Left lung (tissue), 10 donors: ENCODE data around the gene CDH4. TPM values are rescaled to one million over a fixed set of nuclear protein-coding genes. Genes with fewer than 3 reads are reported as not detected.

Source experiments
- ATAC-seq: fragments of 200-7000 bp; cut with Tn5 transposase; one replicate; pipeline ENCODE4 v1.9.1; 2020; ENCODE audit warnings: moderate library complexity
- DNase-seq, 4 donors: peaks; one replicate each; pipeline ENCODE4 v3.0.0-alpha.2; 2013 to 2020
- H3K27ac ChIP-seq, 2 donors: fragments of 200-600 bp; sonication (generic) in 1 of 2; one replicate each; pipeline versions ENCODE4 v1.5.0 to v1.8.0; 2020 to 2021
- H3K27me3 ChIP-seq, 2 donors: fragments of 200-600 bp; sonication (generic) in 1 of 2; one replicate each; pipeline versions ENCODE4 v1.5.0 to v1.8.0; 2020 to 2021
- H3K36me3 ChIP-seq, 2 donors: fragments of 200-600 bp; sonication (generic) in 1 of 2; one replicate each; pipeline versions ENCODE4 v1.5.0 to v1.8.0; 2020 to 2021
- H3K4me1 ChIP-seq, 2 donors: fragments of 200-600 bp; one replicate each; pipeline ENCODE4 v1.8.0; 2021
- H3K4me3 ChIP-seq, 2 donors: fragments of 200-600 bp; sonication (generic) in 1 of 2; one replicate each; pipeline versions ENCODE4 v1.5.0 to v1.8.0; 2020 to 2021; ENCODE audit warnings: mild to moderate bottlenecking in 1 of 2
- H3K9me3 ChIP-seq, 2 donors: fragments of 200-600 bp; sonication (generic) in 1 of 2; one replicate each; pipeline versions ENCODE4 v1.5.0 to v1.8.0; 2020 to 2021
- CTCF ChIP-seq, 2 donors: fragments of 200-600 bp; sonication (generic) in 1 of 2; IDR thresholded peaks; one replicate each; pipeline versions ENCODE4 v1.5.0 to v1.8.0; 2021; ENCODE audit warnings: antibody characterized with exemption in 2 of 2
- intact Hi-C, 2 donors: fragments of 100-400 bp; cut with DNase I; formaldehyde crosslinking; loops; one replicate each; pipeline versions ENCODE4 v1.11.2 to v1.14.2; 2022
- polyA plus RNA-seq, 6 donors: library from polyadenylated mRNA; unstranded; fragments of 120-200 nt; gene quantifications; one replicate each; pipeline ENCODE4 v1.2.1, GENCODE V29; 2013; ENCODE audit not compliant: insufficient read length in 6 of 6
- total RNA-seq, 2 donors: library from RNA; stranded (reverse); fragmentation: NEBNext Ultra II Directional; extraction: Animal tissue kit (Norgen Biotek cat#: 25700); gene quantifications; one replicate each; pipeline ENCODE4 v1.2.1, GENCODE V29; 2021
- donor health status: DM: no; HTN: yes; CAD: no.
- donor health status: DM: no; HTN: no; CAD: no.

The CDH4 gene
- total and polyA plus RNA-seq, 8 donors = 0.24 to 10.8 (median 5.1) TPM

- no peaks in the 10 kb centered on the region for H3K4me1 ChIP-seq
- DNase-seq = no peak
- H3K9me3 ChIP-seq = peaks cover 0 to 7% of the 10 kb centered on the region in 2 donors
- TF ChIP-seq CTCF (IDR thresholded peaks at IDR 0.05) = no peak
- peaks cover 0 to 63% of the 10 kb centered on the region in 2 donors for H3K27me3 ChIP-seq
- no peak overlapping the region for H3K4me3 ChIP-seq
- H3K36me3 ChIP-seq = no peaks in the 10 kb centered on the region
- no peak overlapping the region for H3K27ac ChIP-seq
- intact Hi-C loops = no loop called here
- no peak for ATAC-seq
Observed at GRCh38 chr20:61731363-61732181, 479.5 kb downstream of the CDH4 start.

GRCh38 chr20:61732511-61733210 lies 480.6 kb downstream of the CDH4 start:
- Histone ChIP-seq H3K4me1 (no peaks in the 10 kb centered on the region), H3K36me3 (no peaks in the 10 kb centered on the region), H3K27ac (no peak overlapping the region), H3K27me3 (peaks cover 0 to 74% of the 10 kb centered on the region in 2 donors), H3K9me3 (peaks cover 0 to 8% of the 10 kb centered on the region in 2 donors), H3K4me3 (no peak overlapping the region)
- no peak for ATAC-seq
- intact Hi-C loops = no loop called here
- DNase-seq = no peak
- TF ChIP-seq CTCF (IDR thresholded peaks at IDR 0.05) = no peak

GRCh38 chr20:61733216-61733615 lies 481.2 kb downstream of the CDH4 start:
- no peak for TF ChIP-seq CTCF (IDR thresholded peaks at IDR 0.05)

GRCh38 chr20:61733891-61734732 lies 482.1 kb downstream of the CDH4 start:
- Histone ChIP-seq H3K27ac (no peak overlapping the region), H3K4me3 (no peak overlapping the region), H3K36me3 (no peaks in the 10 kb centered on the region), H3K9me3 (peaks cover 0 to 8% of the 10 kb centered on the region in 2 donors), H3K4me1 (no peaks in the 10 kb centered on the region), H3K27me3 (peaks cover 0 to 86% of the 10 kb centered on the region in 2 donors)
- no peak for DNase-seq
- intact Hi-C loops = no loop called here
- ATAC-seq = no peak
- TF ChIP-seq CTCF (IDR thresholded peaks at IDR 0.05) = no peak

More at GRCh38 chr20:61733216-61733615, 481.2 kb downstream of the CDH4 start:
- H3K9me3 ChIP-seq = peaks cover 0 to 11% of the 10 kb centered on the region in 2 donors
- H3K4me3 ChIP-seq = no peak overlapping the region
- no peak overlapping the region for H3K27ac ChIP-seq
- no peaks in the 10 kb centered on the region for H3K36me3 ChIP-seq
- no peak for ATAC-seq
- intact Hi-C loops = no loop called here
- no peaks in the 10 kb centered on the region for H3K4me1 ChIP-seq
- H3K27me3 ChIP-seq = peaks cover 0 to 79% of the 10 kb centered on the region in 2 donors
- no peak for DNase-seq
